Type B pancreatic cell (in vitro differentiated cells): Measurements from ENCODE around the gene HPS5. TPM values are rescaled to one million over a fixed set of nuclear protein-coding genes. Genes with fewer than 3 reads are reported as not detected.

Experiments
- DNase-seq: peaks from one replicate; pipeline ENCODE4 v3.0.0; 2021; ENCODE audit warnings: mixed read lengths; ENCODE audit not compliant: unreplicated experiment; ENCODE audit errors: extremely low spot score
- H3K27ac Mint-ChIP-seq: 2 replicates; pipeline ENCODE4 v1.8.0; 2021; ENCODE audit warnings: mild to moderate bottlenecking, mixed read lengths
- H3K27me3 Mint-ChIP-seq: 2 replicates; pipeline ENCODE4 v1.8.0; 2021; ENCODE audit warnings: mixed read lengths
- H3K36me3 Mint-ChIP-seq: 2 replicates; pipeline ENCODE4 v1.8.0; 2021; ENCODE audit warnings: mixed read lengths
- H3K4me1 Mint-ChIP-seq: one replicate; pipeline ENCODE4 v1.8.0; 2021; ENCODE audit warnings: mixed read lengths; ENCODE audit not compliant: unreplicated experiment
- H3K4me3 Mint-ChIP-seq: 2 replicates; pipeline ENCODE4 v1.8.0; 2021; ENCODE audit warnings: mild to moderate bottlenecking, mixed read lengths
- H3K9me3 Mint-ChIP-seq: 2 replicates; pipeline ENCODE4 v1.8.0; 2021; ENCODE audit warnings: mixed read lengths
- total RNA-seq: library from RNA; stranded (reverse); gene quantifications from 2 replicates; pipeline ENCODE4 v1.2.1, GENCODE V29; 2021; ENCODE audit warnings: low replicate concordance
- TF ChIP-seq, protein P1 (sequence below): fragments of 200-600 bp; sonication (generic); conservative IDR thresholded peaks from 2 replicates; pipeline ENCODE4 v1.5.0; 2021; ENCODE audit warnings: antibody characterized with exemption, mild to moderate bottlenecking

HPS5 gene
- total RNA-seq, 1 donor from 2014 or later, result 18.9 TPM

DNA sequence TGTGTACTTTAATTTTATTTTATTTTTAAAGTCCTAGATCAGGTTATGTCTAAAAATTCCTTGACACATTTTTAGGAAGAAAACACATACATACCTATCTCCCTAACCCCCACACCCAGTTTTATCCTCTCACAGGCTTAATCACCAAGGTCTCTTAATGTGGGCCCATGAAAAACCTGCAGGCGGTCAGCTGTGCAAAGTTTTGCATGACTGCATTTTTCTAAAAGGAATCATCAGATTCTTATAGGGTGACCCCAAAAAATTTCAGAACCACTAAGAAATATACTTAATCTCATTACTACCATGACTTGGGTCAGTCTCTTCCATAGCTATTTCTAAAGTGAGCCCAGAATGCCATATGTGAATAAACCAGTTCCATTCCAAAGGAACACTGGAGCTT is 36.1 kb downstream of the HPS5 start:
- DNase-seq, result no peak
- TF ChIP-seq, protein P1, sequence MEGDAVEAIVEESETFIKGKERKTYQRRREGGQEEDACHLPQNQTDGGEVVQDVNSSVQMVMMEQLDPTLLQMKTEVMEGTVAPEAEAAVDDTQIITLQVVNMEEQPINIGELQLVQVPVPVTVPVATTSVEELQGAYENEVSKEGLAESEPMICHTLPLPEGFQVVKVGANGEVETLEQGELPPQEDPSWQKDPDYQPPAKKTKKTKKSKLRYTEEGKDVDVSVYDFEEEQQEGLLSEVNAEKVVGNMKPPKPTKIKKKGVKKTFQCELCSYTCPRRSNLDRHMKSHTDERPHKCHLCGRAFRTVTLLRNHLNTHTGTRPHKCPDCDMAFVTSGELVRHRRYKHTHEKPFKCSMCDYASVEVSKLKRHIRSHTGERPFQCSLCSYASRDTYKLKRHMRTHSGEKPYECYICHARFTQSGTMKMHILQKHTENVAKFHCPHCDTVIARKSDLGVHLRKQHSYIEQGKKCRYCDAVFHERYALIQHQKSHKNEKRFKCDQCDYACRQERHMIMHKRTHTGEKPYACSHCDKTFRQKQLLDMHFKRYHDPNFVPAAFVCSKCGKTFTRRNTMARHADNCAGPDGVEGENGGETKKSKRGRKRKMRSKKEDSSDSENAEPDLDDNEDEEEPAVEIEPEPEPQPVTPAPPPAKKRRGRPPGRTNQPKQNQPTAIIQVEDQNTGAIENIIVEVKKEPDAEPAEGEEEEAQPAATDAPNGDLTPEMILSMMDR, result no peak
- H3K4me1 Mint-ChIP-seq, result no peaks in the 10 kb centered on the region
- H3K27me3 Mint-ChIP-seq, result no peaks in the 10 kb centered on the region
- H3K4me3 Mint-ChIP-seq, result no peak overlapping the region
- H3K9me3 Mint-ChIP-seq, result no peaks in the 10 kb centered on the region
- H3K36me3 Mint-ChIP-seq, result peaks cover 17% of the 10 kb centered on the region
- no peak overlapping the region for H3K27ac Mint-ChIP-seq

DNA sequence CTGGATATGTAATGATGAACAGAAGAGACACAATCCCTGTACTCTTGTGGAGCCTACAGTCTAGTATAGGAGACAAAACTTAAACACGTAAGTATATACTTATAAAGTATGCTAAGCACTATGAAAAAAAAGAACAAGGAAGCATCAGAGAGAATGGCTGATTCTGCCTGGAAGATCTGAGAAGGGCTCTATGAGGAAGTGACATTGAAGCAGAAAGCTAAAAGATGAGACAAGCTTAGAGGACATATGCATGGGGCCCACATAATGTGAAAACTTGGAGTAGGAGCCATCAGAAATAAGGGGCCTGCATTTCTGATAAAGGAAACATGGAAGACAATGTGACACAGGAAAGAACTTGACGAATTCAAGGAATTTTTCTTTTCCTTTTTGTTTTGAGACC is 39.3 kb downstream of the HPS5 start:
- H3K4me1 Mint-ChIP-seq, result no peaks in the 10 kb centered on the region
- H3K36me3 Mint-ChIP-seq, result peaks cover 28% of the 10 kb centered on the region
- TF ChIP-seq, protein P1, result no peak
- DNase-seq, result no peak
- H3K27ac Mint-ChIP-seq, result no peak overlapping the region
- no peaks in the 10 kb centered on the region for H3K27me3 Mint-ChIP-seq
- H3K9me3 Mint-ChIP-seq, result no peaks in the 10 kb centered on the region
- no peak overlapping the region for H3K4me3 Mint-ChIP-seq

DNA sequence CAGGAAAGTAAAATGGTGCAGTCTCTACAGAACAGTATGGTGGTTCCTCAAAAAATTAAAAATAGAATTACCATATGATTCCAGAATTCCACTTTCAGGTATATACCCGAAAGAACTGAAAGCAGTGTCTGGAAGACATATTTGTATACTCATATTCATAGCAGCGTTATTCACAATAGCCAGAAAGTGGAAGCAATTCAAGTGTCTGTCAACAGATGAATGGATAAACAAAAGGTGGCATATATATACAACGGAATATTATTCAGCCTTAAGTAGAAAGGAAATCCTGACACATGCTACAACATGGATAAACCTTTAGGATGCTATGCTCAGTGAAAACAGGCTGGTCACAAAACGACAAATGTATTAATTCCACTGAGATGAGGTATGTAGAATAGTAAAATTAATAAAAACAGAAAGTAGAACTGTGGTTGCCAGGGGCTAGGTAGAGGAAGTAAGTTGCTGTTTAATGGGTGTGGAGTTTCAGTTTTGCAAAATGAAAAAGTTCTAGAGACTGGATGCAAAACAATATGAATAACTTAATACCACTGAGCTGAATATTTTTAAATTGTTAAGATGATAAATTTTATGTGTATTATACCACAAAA is 41.4 kb downstream of the HPS5 start:
- Mint-ChIP-seq H3K9me3 (no peaks in the 10 kb centered on the region), H3K27me3 (no peaks in the 10 kb centered on the region), H3K4me1 (no peaks in the 10 kb centered on the region), H3K4me3 (no peak overlapping the region), H3K27ac (no peak overlapping the region), H3K36me3 (peaks cover 25% of the 10 kb centered on the region)
- TF ChIP-seq, protein P1, result no peak
- no peak for DNase-seq

DNA sequence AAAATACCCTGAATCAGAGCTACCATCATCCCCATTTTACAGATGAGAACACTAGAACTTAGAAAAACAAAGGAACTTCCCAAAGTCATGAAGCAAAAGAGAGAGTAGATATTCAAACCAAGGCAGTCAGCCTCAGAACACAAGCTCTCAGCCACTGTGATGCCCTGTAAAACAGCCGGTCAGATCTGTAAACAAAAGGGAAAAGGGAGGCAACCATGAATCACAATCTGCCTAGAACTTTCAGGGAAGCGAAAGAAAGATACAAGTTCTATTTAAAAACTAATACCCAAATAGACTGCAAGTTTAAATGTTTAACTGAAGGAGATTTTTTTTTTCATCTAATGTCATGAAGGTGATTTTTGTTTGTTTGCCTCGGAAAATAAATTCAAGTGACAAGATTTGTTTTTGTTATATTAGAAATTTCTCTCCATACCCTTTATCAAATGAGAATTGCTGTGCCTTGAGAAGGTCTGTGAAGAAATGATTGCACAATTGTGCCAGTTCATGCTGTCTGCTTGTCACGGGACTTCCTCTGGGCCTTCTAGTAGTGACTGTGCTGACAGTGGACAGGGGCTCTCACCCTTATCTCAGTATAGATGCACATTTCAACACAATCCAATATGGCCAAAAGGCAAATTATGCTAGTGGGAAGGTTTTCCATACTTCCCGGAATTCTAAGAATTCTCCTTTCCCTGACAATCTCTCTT is 44.2 kb downstream of the HPS5 start:
- peaks cover 26% of the 10 kb centered on the region for H3K36me3 Mint-ChIP-seq
- H3K27ac Mint-ChIP-seq, result no peak overlapping the region
- no peaks in the 10 kb centered on the region for H3K4me1 Mint-ChIP-seq
- no peaks in the 10 kb centered on the region for H3K9me3 Mint-ChIP-seq
- DNase-seq, result no peak
- H3K4me3 Mint-ChIP-seq, result no peak overlapping the region
- no peaks in the 10 kb centered on the region for H3K27me3 Mint-ChIP-seq
- TF ChIP-seq, protein P1, result no peak

DNA sequence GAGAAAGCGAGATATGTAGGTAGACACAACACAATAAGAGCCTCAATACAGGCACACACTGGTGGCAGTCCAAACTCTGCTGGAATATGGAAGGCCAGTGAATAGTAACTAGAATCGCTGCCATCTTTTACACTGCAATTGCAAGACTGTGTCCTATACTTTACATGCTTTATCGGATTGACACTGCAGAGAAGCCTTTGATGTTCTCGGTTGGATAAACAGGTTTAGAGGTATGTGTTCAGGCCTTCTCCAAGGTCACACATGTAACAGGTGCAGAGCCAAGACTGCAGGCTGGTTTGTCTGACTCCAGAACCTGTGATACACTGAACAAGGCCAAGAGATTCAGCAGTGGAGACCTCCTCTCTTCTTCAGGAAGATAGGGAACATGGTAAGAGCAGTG is 50.7 kb downstream of the HPS5 start:
- DNase-seq, result no peak
- Mint-ChIP-seq H3K27ac (no peak overlapping the region), H3K9me3 (no peaks in the 10 kb centered on the region), H3K4me1 (no peaks in the 10 kb centered on the region), H3K4me3 (no peak overlapping the region), H3K27me3 (no peaks in the 10 kb centered on the region), H3K36me3 (peaks cover 12% of the 10 kb centered on the region)
- TF ChIP-seq, protein P1, result no peak
